PFSK-1 (cell line): ENCODE results near the gene NME8.

Experiments
- FOXP2 ChIP-seq: optimal IDR thresholded peaks from 2 replicates; pipeline ENCODE3; 2011; ENCODE audit warnings: borderline replicate concordance, control low read depth, inconsistent platforms; ENCODE audit not compliant: insufficient read depth; ENCODE audit errors: extremely low read length, extremely low read depth
- POLR2AphosphoS5 ChIP-seq: IDR thresholded peaks from 2 replicates; pipeline ENCODE4 v1.6.1; 2012; ENCODE audit warnings: low read depth, mild to moderate bottlenecking, control low read depth, low read length, moderate library complexity
- SIN3A ChIP-seq: IDR thresholded peaks from 2 replicates; pipeline ENCODE4 v1.6.1; 2012; ENCODE audit warnings: mild to moderate bottlenecking, low read length, moderate library complexity, borderline replicate concordance; ENCODE audit not compliant: insufficient read depth
- TAF1 ChIP-seq: IDR thresholded peaks from 2 replicates; pipeline ENCODE4 v1.6.1; 2012; ENCODE audit warnings: low read length, control low read depth, borderline replicate concordance; ENCODE audit not compliant: insufficient read depth
- TF ChIP-seq, protein P1 (sequence below), 2 experiments: IDR thresholded peaks; 2 replicates each; pipeline versions ENCODE4 v1.6.1 to v1.8.0; 2011 to 2012; ENCODE audit warnings: low read depth in 2 of 2, low read length in 2 of 2, control low read depth in 1 of 2, inconsistent platforms in 1 of 2, mild to moderate bottlenecking in 1 of 2, moderate library complexity in 1 of 2; ENCODE audit not compliant: insufficient read depth in 1 of 2

Gene NME8

GRCh38 chr7:37925620-37926019, 77.2 kb downstream of the NME8 start:
- TF ChIP-seq, protein P1, sequence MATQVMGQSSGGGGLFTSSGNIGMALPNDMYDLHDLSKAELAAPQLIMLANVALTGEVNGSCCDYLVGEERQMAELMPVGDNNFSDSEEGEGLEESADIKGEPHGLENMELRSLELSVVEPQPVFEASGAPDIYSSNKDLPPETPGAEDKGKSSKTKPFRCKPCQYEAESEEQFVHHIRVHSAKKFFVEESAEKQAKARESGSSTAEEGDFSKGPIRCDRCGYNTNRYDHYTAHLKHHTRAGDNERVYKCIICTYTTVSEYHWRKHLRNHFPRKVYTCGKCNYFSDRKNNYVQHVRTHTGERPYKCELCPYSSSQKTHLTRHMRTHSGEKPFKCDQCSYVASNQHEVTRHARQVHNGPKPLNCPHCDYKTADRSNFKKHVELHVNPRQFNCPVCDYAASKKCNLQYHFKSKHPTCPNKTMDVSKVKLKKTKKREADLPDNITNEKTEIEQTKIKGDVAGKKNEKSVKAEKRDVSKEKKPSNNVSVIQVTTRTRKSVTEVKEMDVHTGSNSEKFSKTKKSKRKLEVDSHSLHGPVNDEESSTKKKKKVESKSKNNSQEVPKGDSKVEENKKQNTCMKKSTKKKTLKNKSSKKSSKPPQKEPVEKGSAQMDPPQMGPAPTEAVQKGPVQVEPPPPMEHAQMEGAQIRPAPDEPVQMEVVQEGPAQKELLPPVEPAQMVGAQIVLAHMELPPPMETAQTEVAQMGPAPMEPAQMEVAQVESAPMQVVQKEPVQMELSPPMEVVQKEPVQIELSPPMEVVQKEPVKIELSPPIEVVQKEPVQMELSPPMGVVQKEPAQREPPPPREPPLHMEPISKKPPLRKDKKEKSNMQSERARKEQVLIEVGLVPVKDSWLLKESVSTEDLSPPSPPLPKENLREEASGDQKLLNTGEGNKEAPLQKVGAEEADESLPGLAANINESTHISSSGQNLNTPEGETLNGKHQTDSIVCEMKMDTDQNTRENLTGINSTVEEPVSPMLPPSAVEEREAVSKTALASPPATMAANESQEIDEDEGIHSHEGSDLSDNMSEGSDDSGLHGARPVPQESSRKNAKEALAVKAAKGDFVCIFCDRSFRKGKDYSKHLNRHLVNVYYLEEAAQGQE (IDR thresholded peaks at IDR 0.05; ENCODE audit: insufficient read depth in 1 of 2, low read depth in 2 of 2, low read length in 2 of 2), result no peak
- no peak for TF ChIP-seq POLR2AphosphoS5
- TF ChIP-seq SIN3A, result no peak
- no peak for TF ChIP-seq TAF1

GRCh38 chr7:37927773-37928444, 79.5 kb downstream of the NME8 start:
- TF ChIP-seq, protein P1 (IDR thresholded peaks at IDR 0.05; ENCODE audit: insufficient read depth in 1 of 2, low read depth in 2 of 2, low read length in 2 of 2), result no peak
- TF ChIP-seq TAF1, result no peak
- TF ChIP-seq FOXP2, result no peak
- no peak for TF ChIP-seq SIN3A
- TF ChIP-seq POLR2AphosphoS5, result no peak

GRCh38 chr7:37928878-37929277, 80.5 kb downstream of the NME8 start:
- no peak for TF ChIP-seq FOXP2
- TF ChIP-seq, protein P1 (IDR thresholded peaks at IDR 0.05; ENCODE audit: insufficient read depth in 1 of 2, low read depth in 2 of 2, low read length in 2 of 2), result no peak
- TF ChIP-seq POLR2AphosphoS5, result no peak
- no peak for TF ChIP-seq TAF1
- no peak for TF ChIP-seq SIN3A

- no peak for TF ChIP-seq TAF1
- TF ChIP-seq POLR2AphosphoS5, result no peak
- TF ChIP-seq, protein P1 (IDR thresholded peaks at IDR 0.05; ENCODE audit: insufficient read depth in 1 of 2, low read depth in 2 of 2, low read length in 2 of 2), result no peak
- TF ChIP-seq FOXP2, result no peak
- no peak for TF ChIP-seq SIN3A
Measured at GRCh38 chr7:37930226-37930948, 82.0 kb downstream of the NME8 start.

GRCh38 chr7:37932543-37932942, 84.1 kb downstream of the NME8 start:
- TF ChIP-seq, protein P1 (IDR thresholded peaks at IDR 0.05; ENCODE audit: insufficient read depth in 1 of 2, low read depth in 2 of 2, low read length in 2 of 2), result no peak
- no peak for TF ChIP-seq FOXP2
- no peak for TF ChIP-seq SIN3A
